OCI-LY7 (cell line): Measurements from ENCODE around the gene SOAT2. TPM values are rescaled to one million over a fixed set of nuclear protein-coding genes. Genes with fewer than 3 reads are reported as not detected.

Experiments used
- BruUV-seq: library from RNA; stranded (reverse); fragments of 400-500 nt; replicated peaks from 2 replicates; lab custom pipeline; 2021; lab: Mats Ljungman, UMichigan
- CTCF ChIA-PET: fragments of 300-600 bp; sonication (Branson Sonifier 250); formaldehyde crosslinking; loops from one replicate; lab custom pipeline; 2022; ENCODE audit warnings: antibody characterized with exemption; ENCODE audit not compliant: unreplicated experiment; lab: Charles Lee
- POLR2A ChIA-PET: fragments of 300-600 bp; sonication (Branson Sonifier 250); formaldehyde crosslinking; loops from one replicate; lab custom pipeline; 2022; ENCODE audit warnings: antibody characterized with exemption; lab: Charles Lee
- DNase-seq: peaks from one replicate; pipeline ENCODE4 v3.0.0-alpha.2; 2015; ENCODE audit warnings: low spot score
- H2AFZ ChIP-seq: fragments of 200-600 bp; sonication (generic), shearing (Covaris generic); 2 replicates; pipeline ENCODE4 v1.6.1; 2014; ENCODE audit warnings: mild to moderate bottlenecking, antibody characterized with exemption, low read length, moderate library complexity
- H3K27ac ChIP-seq: fragments of 200-600 bp; sonication (generic); 2 replicates; pipeline ENCODE4 v1.5.1; 2014; ENCODE audit warnings: mixed run types, low read depth, mild to moderate bottlenecking, moderate library complexity, low read length, inconsistent platforms; ENCODE audit not compliant: poor library complexity, severe bottlenecking
- H3K36me3 ChIP-seq: fragments of 200-600 bp; sonication (generic); 2 replicates; pipeline ENCODE4 v1.6.1; 2014; ENCODE audit warnings: mild to moderate bottlenecking, antibody characterized with exemption, low read length, moderate library complexity, mixed read lengths; ENCODE audit not compliant: insufficient read depth
- H3K4me1 ChIP-seq: fragments of 200-600 bp; sonication (generic); 2 replicates; pipeline ENCODE4 v1.5.1; 2014; ENCODE audit warnings: mild to moderate bottlenecking, low read length; ENCODE audit not compliant: insufficient read depth, poor library complexity, severe bottlenecking
- H3K4me2 ChIP-seq: fragments of 200-600 bp; sonication (generic); 2 replicates; pipeline ENCODE4 v1.6.1; 2014; ENCODE audit warnings: mild to moderate bottlenecking, low read length
- H3K4me3 ChIP-seq: fragments of 200-600 bp; sonication (generic); 2 replicates; pipeline ENCODE4 v1.5.1; 2014; ENCODE audit warnings: mild to moderate bottlenecking, low read depth, low read length; ENCODE audit not compliant: poor library complexity, severe bottlenecking
- H3K79me2 ChIP-seq: fragments of 200-600 bp; sonication (generic); 2 replicates; pipeline ENCODE4 v1.6.1; 2016; ENCODE audit warnings: low read depth, mild to moderate bottlenecking, low read length, moderate library complexity, mixed read lengths; ENCODE audit not compliant: insufficient read depth
- H3K9me2 ChIP-seq: fragments of 200-600 bp; sonication (generic); 2 replicates; pipeline ENCODE4 v1.6.1; 2016; ENCODE audit warnings: mild to moderate bottlenecking, low read length, mixed read lengths; ENCODE audit not compliant: insufficient read depth
- H3K9me3 ChIP-seq: fragments of 200-600 bp; sonication (generic); 2 replicates; pipeline ENCODE4 v1.6.1; 2014; ENCODE audit warnings: mild to moderate bottlenecking, mixed run types, low read length, mixed read lengths
- H4K20me1 ChIP-seq: fragments of 200-600 bp; sonication (generic); 2 replicates; pipeline ENCODE4 v1.6.1; 2014; ENCODE audit warnings: mild to moderate bottlenecking, antibody characterized with exemption, low read length, moderate library complexity, mixed read lengths; ENCODE audit not compliant: insufficient read depth
- EZH2phosphoT487 ChIP-seq: fragments of 200-600 bp; sonication (generic); IDR thresholded peaks from 2 replicates; pipeline ENCODE4 v1.6.1; 2018; ENCODE audit warnings: low read depth, borderline replicate concordance, mild to moderate bottlenecking, mixed run types, antibody characterized with exemption, low read length, moderate library complexity, mixed read lengths
- intact Hi-C: fragments of 100-400 bp; cut with micrococcal nuclease; formaldehyde crosslinking; loops from one replicate; pipeline ENCODE4 v1.10.0; 2022; ENCODE audit not compliant: unreplicated experiment
- total RNA-seq, 2 experiments: library from RNA; depleted of rRNA in 1 of 2; stranded (reverse); fragments of >200 nt in 1 of 2; shearing (Covaris generic) in 1 of 2; gene quantifications; 2 replicates each; pipeline ENCODE4 v1.2.3, GENCODE V29; 2014 to 2022
- TF ChIP-seq, protein P1 (sequence below): fragments of 200-600 bp; sonication (generic); conservative IDR thresholded peaks from 2 replicates; pipeline ENCODE4 v1.5.1; 2014; ENCODE audit warnings: mild to moderate bottlenecking, antibody characterized with exemption, low read length, moderate library complexity, mixed read lengths

The SOAT2 gene
- total RNA-seq, 2 experiments from 2014 or later = 0.06 to 1.8 TPM

DNA sequence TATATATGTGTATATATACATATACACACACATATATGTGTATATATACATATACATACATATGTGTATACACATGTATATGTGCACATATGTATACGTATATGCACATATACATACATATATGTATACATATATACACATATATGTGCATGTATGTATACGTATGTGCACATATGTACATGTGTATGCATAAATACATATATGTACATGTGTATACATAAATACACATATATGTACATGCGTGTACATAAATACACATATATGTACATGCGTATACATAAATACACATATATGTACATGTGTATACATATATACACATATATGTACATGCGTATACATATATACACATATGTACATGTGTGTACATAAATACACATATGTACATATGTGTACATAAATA, 43.9 kb downstream of the SOAT2 start:
- Histone ChIP-seq H3K9me2 (no peaks in the 10 kb centered on the region), H4K20me1 (no peaks in the 10 kb centered on the region), H3K4me2 (no peak overlapping the region), H3K4me1 (no peaks in the 10 kb centered on the region), H3K4me3 (no peak overlapping the region), H3K9me3 (no peaks in the 10 kb centered on the region), H3K36me3 (no peaks in the 10 kb centered on the region), H3K79me2 (no peaks in the 10 kb centered on the region), H2AFZ (no peak overlapping the region), H3K27ac (no peak overlapping the region)
- no TSS peak for BruUV-seq
- intact Hi-C loops = no loop called here
- no peak for DNase-seq
- TF ChIP-seq, protein P1, sequence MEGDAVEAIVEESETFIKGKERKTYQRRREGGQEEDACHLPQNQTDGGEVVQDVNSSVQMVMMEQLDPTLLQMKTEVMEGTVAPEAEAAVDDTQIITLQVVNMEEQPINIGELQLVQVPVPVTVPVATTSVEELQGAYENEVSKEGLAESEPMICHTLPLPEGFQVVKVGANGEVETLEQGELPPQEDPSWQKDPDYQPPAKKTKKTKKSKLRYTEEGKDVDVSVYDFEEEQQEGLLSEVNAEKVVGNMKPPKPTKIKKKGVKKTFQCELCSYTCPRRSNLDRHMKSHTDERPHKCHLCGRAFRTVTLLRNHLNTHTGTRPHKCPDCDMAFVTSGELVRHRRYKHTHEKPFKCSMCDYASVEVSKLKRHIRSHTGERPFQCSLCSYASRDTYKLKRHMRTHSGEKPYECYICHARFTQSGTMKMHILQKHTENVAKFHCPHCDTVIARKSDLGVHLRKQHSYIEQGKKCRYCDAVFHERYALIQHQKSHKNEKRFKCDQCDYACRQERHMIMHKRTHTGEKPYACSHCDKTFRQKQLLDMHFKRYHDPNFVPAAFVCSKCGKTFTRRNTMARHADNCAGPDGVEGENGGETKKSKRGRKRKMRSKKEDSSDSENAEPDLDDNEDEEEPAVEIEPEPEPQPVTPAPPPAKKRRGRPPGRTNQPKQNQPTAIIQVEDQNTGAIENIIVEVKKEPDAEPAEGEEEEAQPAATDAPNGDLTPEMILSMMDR = no peak
- no peak for TF ChIP-seq EZH2phosphoT487
- CTCF ChIA-PET = no interaction called here
- POLR2A ChIA-PET = no interaction called here

DNA sequence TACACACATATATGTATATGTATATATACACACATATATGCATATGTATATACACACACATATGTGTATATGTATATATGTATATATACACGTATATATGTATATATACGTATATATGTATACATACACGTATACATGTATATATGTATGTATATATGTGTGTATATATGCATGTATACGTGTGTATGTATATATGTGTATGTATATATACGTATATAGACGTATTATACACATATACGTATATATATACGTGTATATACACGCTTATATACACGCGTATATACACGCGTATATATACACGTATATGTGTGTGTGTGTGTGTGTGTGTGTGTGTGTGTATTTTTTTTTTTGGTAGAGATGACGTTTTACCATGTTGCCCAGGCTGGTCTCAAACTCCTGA, 44.4 kb downstream of the SOAT2 start:
- Histone ChIP-seq H4K20me1 (no peaks in the 10 kb centered on the region), H2AFZ (no peak overlapping the region), H3K4me3 (no peak overlapping the region), H3K9me2 (no peaks in the 10 kb centered on the region), H3K9me3 (no peaks in the 10 kb centered on the region), H3K36me3 (no peaks in the 10 kb centered on the region), H3K27ac (no peak overlapping the region), H3K4me2 (no peak overlapping the region), H3K79me2 (no peaks in the 10 kb centered on the region), H3K4me1 (no peaks in the 10 kb centered on the region)
- intact Hi-C loops = no loop called here
- BruUV-seq = no TSS peak
- ChIA-PET CTCF (no interaction called here), POLR2A (no interaction called here)
- TF ChIP-seq, protein P1 = no peak
- no peak for TF ChIP-seq EZH2phosphoT487
- no peak for DNase-seq

DNA sequence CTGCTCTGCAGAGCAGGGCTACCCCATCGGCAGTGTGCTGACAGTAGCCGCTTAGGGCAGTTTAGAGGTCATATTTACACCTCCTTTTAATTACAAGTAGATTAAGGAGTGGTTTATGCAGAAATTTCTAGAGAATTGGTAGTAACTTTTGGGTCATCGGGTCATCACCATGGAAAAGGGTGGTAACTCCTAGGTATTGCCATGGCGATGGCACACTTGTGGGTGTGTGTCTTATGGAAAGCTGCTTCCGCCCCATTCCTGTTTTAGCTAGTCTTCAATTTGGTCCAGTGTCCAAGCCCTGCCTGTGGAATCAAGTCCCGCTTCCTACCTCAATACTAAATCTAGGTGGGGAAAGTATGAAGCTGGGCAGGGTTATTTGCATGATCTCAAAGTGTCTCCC, 47.8 kb downstream of the SOAT2 start:
- intact Hi-C loops = no loop called here
- TF ChIP-seq, protein P1 = no peak
- TF ChIP-seq EZH2phosphoT487 = no peak
- Histone ChIP-seq H2AFZ (no peak overlapping the region), H3K4me1 (no peaks in the 10 kb centered on the region), H3K9me3 (no peaks in the 10 kb centered on the region), H3K9me2 (no peaks in the 10 kb centered on the region), H3K4me2 (no peak overlapping the region), H3K79me2 (no peaks in the 10 kb centered on the region), H4K20me1 (no peaks in the 10 kb centered on the region), H3K27ac (no peak overlapping the region), H3K36me3 (no peaks in the 10 kb centered on the region), H3K4me3 (no peak overlapping the region)
- ChIA-PET POLR2A (interaction anchor here (0.6 kb wide), 1 partner anchor 14 kb away, joined by 3 read pairs; no protein-coding TSS in a partner anchor), CTCF (no interaction called here)
- no TSS peak for BruUV-seq
- no peak for DNase-seq
